Stimulated activated memory B cell treated with anti-CD40 and anti-IgM and Interleukin-4, amounts not matched to agents 10 μg/mL and 1 μg/mL and 100 μg/mL, for 72 hours (primary cell): ENCODE results near the gene PLGLB1.
"Not testable (repeated sequence)": the region's sequence is repeated elsewhere in the genome, so short reads cannot be mapped to it uniquely, and the experiment has no call there.

Source experiments
- ATAC-seq: fragments of 150-1000 bp; cut with Tn5 transposase; 2 replicates; pipeline ENCODE4 v1.10.0; 2021
- H3K27ac Mint-ChIP-seq: one replicate; pipeline ENCODE4 v1.8.0; 2022; ENCODE audit warnings: mild to moderate bottlenecking, mixed read lengths
- H3K27me3 Mint-ChIP-seq: one replicate; pipeline ENCODE4 v1.8.0; 2022; ENCODE audit warnings: mixed read lengths
- H3K36me3 Mint-ChIP-seq: one replicate; pipeline ENCODE4 v1.8.0; 2022; ENCODE audit warnings: mixed read lengths
- H3K4me1 Mint-ChIP-seq: one replicate; pipeline ENCODE4 v1.8.0; 2022; ENCODE audit warnings: mixed read lengths
- H3K4me3 Mint-ChIP-seq: one replicate; pipeline ENCODE4 v1.8.0; 2022; ENCODE audit warnings: mild to moderate bottlenecking, moderate library complexity, mixed read lengths
- H3K9me3 Mint-ChIP-seq: one replicate; pipeline ENCODE4 v1.8.0; 2022; ENCODE audit warnings: mixed read lengths

PLGLB1 gene

DNA sequence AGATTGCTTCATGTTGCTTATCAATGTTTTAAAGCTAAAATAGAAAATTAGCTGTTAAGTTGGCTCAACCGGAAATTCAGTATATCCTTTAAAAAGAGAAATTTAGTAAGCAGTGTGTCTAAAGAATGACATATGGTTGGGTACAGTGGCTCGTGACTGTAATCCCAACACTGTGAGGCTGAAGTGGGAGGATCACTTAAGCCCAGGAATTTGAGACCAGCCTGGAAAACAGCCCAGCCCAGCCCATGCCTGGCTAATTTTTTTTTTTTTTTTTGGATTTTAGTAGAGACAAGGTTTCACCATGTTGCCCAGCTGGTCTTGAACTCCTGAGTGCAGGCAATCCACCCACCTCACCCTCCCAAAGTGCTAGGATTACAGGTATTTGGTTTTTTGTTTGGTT, 17.2 kb downstream of the PLGLB1 start:
- not testable (repeated sequence) for H3K4me1 Mint-ChIP-seq, ATAC-seq

More for the DNA sequence above, 17.2 kb downstream of the PLGLB1 start:
- H3K4me3 Mint-ChIP-seq, H3K36me3 Mint-ChIP-seq, H3K9me3 Mint-ChIP-seq, H3K27ac Mint-ChIP-seq, H3K27me3 Mint-ChIP-seq: not testable (repeated sequence)
